SW 1271 (cell line): Measurements from ENCODE around the gene SIRPA.
A peak's percentile ranks its signal among the peaks of the same experiment; 100 is the strongest.

ENCODE experiments used
- DNase-seq, 2 experiments: peaks; one replicate each; lab custom pipeline; 2025; lab: John Stamatoyannopoulos, UW

The SIRPA gene

DNA sequence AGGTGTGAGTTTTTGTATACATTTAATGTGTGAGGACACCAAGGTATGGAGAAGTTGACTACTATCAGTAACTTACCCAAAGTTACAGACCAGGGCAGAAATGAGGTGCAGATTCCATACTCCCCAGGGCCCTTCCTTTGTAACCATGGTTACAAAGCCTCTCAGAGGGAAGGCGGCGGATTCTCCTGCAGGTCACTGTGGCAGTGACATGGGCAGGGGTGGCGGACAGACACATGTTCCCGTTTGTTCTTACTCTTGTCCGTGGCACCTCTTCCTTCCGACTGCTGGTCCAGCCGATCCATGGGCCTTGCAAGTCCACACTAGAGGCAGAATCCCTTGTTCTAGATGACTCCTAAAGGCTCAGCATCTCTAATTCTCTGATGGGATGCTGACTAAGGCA is 55.6 kb downstream of the SIRPA start:
- DNase-seq = no peak

DNA sequence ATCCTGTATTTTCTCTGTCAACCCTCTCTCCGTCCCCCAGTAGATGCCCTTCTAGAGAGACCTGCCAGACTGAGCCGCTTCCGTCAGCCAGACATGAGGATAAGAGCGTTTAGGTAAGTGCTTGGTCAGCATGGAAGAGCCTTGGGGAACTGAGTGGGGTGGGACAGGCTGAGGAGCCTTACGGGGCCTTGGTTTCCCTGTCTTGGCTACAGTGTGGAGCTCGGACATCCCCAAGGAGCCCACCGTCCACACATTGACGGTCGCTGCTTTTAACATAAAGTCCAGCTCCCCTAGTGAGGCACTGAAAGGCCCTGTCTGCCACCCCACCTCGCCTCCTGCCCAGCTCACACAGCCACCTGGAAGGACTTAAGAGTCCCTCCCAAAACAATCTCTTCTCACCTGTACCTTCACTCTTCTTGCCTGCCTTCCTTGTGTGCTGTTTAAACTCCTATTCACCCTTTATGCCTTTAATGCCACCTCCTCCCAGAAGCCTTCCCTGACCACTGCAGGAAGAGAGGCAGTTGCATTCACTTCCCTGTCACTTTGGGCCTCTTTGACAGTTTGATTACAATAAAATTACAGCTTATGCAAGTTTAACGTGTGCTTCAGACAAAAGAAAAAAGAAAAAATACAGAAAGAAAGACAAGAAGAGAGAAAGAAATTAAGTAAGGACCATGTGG is 56.4 kb downstream of the SIRPA start:
- DNase-seq = no peak

DNA sequence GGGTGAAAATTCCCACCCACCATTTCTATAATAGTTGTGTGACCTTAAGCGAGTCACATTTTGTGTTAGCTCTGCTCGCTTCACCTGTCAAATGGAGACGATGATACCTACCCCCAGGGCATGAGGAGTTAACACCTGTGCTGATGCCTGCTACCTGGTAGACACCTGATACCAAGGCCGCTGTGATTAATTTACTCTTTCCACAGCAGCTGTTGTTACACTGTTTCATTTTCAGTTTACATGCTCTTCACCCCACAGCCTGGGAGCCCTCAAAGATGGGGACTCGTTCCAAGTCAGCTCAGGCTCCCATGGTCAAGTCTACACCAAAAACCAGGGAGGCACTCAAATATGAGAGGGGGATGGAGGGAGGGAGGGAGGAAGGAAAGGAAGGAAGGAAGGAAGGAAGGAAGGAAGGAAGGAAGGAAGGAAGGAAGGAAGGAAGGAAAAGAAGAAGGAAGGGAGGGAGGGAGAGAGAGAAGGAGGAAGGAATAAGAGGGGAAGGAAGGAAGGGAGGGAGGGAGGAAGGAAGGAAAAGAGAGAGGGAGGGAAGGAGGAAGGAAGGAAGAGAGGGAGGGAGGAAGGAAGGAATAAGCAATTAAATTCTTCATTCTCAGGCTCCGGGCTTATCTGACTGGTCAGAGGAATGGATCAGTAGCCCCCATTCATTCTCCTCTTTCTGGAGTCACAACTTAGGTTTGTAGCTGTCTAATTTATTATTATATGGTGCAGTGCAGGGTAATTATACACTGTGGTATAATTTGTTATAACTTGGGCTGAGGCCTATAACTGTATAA is 57.7 kb downstream of the SIRPA start:
- no peak for DNase-seq

DNA sequence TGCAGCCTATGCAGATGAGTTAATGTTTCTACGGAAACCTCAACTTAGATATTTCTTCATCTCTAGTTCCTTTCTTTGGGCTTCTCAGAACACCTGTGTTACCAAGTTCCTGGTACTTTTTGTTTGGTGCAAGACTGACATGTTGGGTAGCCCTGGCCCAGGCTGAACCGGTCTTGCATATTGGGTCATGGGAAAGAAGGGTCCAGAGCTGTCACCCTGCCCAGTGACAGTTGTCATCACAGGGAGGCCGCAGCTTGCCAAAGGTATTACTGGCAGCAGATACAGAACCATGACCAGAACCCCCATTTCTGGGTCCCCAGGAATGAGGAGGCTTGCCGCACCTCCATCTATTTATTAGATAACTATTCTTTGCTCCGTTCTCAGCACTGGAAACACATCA is 58.4 kb downstream of the SIRPA start:
- DNase-seq = no peak

DNA sequence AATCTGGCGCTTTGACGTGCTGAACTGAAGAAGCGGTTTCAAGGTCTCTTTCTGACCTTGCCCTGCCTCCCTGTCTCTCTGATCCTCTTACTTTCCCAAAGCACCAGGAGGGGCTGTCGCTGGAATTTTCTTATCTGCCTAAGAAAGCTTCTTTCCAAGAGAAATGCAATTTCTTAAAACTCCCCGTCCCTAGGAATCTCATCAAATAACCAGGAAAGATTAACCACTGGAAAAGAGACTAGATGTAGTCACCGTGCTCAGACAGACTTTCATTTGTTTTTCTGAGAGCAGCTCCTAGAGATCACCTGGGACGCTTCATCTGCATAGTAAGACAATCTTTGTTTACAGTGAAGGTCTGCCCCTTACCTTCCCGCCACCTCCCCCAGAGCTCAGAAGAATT is 60.0 kb downstream of the SIRPA start:
- DNase-seq = no peak

DNA sequence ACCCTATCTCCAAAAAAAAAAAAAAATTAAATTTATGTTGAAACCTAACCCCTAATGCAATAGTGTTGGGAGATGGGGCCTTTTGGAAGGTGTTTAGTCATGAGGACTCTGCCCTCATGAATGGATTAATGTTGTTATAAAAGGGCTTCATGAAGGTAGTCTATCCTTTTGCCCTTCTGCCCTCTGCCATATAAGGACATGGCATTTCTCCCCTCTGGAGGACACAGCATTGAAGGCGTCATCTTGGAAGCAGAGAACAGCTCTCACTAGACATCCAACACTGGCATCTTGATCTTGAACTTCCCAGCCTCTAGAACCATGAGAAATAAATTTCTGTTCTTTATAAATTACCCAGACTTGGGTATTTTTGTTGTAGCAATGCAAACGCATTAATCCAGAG is 63.2 kb downstream of the SIRPA start:
- DNase-seq = no peak

DNA sequence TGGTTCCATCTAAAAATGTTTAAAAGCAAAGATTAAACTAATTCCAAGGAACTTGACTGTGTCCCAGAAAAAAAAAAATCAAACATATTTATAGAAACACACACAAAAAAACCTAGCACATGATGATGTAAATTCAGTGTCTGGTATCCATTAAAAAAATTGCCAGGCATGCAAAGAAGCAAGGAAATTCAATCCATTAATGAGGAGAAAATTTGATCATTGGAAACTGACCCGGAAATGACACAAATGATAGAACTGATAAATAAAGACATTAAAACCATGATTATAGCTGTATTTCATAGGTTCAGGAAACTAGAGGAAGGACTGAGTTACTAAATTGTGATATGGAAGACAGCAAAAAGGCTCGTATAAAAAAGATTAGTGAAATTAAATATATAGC is 63.9 kb downstream of the SIRPA start:
- DNase-seq = no peak

DNA sequence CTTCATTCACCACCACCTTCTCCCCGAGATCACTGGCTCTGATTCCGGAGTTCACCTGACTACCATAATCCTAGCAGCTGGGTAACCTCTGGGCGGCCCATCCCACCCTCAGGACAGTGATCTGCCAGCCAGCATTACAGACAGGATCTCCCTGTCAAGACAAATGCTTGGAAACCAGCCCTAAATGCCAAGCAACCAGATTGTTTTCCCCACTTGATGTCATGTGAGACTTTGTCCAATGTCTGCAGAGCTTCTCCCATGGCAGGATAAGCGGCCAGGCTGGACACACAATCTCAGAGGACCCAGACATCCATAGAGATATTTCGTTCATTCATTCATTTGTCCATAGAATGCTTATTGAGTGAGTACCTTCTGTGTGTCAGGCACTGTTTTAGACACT is 66.2 kb downstream of the SIRPA start:
- no peak for DNase-seq

DNA sequence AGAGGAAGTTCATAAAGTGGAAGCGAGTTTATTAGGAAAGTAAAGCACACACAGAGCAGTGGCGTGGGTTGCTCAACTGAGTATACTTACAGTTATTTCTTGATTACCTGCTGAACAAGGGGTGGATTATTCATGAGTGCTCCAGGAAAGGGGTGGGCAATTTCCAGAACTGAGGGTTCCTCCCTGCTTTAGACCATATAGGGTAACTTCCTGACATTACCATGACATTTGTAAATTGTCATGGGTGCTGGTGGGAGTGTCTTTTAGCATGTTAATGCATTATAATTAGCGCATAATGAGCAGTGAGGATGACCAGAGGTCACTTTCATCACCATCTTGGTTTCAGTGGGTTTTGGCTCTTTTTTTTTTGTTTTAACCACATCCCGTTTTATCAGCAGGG is 68.9 kb downstream of the SIRPA start:
- DNase-seq = no peak

DNA sequence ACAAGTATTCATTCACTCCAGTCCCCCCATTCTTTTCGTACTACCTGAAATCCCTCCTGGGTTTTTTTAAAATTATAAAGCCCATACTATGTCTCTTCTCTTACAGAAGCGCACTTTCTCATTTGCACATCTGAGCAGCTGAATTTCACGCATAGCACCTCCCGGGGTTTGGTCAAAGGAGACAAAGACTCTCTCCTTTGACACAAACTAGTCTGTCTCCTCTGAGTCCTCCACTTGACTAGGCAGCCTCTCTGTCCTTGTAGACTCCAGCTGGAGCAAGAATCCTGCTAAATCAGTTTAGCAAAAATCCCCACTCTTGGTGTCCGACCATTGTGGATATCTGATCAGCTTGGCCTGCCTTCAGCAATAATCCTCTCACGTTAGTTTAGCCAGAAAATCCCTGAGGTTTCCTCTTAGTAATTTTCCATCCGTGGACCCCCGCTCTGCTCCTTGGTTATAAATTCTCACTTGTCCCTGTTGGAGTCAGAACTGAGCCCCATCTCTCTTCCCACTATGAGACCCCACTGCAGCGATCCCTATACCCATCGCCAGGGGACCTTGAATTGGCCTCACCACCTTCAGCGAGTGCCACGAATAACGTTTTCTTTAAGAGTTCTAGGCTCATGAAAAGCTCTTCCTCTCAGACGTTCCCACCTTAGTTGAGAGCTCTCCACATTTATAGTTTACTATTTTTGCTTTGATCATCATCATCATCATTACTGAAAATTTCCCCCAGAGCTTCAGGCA is 69.6 kb downstream of the SIRPA start:
- no peak for DNase-seq

DNA sequence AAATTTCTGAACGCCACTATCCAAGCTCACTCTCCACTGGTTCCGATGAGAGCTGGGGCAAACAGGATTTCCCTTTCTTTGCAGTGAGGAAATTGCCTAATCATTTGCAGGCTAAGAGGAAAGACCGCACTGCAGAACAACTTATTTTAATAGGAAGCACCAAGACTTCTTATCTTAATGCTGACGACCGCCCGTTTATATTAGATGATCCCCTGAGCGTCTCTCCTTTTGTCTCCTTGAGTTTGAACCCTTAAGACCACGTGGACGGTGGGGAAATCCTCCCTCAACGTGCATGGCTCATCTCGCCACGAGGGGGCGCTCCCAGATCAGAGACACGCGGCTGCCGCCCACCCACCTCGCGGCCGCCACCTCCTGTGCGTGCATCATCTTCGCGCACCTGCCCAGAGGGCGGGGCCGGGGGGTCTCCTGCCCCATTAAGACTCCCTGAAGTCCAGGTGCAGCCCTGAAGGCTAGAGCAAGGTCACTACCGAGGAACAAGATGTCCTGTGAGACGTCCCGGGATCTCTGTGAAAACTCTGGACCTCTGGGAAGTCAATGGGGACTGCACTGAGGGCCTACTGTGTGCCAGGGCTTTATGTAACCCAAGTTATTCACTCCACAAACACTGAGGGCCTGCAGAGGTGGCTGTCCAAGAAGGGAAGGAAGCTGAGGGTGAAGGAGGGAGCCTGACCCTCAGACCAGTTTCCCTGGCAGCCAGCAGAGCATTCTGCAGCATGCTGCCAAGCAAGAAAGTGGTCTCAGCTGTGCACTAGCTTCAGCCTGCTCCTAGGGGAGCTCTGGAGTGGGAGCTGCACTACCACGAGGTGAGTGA is 70.5 kb downstream of the SIRPA start:
- peak in 1 of 2 experiments; percentile 54 for DNase-seq

DNA sequence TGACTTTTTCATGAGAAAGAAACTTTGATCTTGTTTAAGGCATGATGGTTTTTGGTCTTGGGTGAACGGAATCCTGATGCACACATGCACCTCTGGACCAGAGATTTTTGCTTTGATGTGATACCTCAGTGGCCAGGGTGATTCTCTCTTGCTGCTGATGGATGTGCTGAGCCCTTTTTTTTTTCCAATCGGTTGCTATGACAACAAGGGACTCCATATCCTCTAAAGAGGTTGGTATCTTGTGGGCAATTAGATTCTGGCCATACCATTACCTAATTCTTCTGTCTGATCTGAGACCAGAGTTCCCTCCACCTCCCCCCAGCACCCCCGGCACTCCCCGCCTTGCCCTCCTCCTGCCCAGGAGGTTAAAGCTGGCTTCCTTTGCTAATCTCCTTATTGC is 73.8 kb downstream of the SIRPA start:
- DNase-seq = no peak

DNA sequence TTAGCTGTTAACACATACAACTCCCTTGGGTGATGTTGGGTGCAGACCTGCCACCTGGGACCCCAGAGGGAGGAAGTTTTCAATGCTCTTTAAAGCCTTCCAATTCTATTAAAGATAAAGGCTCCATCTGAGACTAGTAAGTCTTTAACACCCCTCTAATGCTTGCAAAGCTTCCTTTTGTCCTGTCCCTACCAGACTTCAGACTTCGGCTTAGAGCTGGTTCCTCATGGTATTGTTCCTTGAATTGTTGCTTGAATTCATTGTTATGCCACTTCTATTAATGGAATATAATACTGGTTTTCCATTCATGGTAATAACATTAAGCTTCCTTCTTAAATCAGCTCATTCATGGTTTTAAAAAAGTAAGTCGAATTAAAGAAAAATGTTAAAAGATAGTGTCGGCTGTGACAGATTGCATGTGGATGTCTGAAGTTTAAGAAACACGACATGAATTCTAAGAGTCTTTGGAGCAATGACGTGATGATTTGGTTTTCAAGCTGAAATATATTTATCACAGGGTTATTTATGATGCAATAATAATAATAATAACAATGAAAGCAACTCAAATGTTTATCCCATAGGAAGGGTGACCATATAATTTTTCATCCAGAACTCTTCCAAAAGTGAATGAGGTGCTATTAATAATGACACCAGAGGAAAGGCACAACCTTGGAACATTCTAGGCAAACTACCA is 76.8 kb downstream of the SIRPA start:
- no peak for DNase-seq

DNA sequence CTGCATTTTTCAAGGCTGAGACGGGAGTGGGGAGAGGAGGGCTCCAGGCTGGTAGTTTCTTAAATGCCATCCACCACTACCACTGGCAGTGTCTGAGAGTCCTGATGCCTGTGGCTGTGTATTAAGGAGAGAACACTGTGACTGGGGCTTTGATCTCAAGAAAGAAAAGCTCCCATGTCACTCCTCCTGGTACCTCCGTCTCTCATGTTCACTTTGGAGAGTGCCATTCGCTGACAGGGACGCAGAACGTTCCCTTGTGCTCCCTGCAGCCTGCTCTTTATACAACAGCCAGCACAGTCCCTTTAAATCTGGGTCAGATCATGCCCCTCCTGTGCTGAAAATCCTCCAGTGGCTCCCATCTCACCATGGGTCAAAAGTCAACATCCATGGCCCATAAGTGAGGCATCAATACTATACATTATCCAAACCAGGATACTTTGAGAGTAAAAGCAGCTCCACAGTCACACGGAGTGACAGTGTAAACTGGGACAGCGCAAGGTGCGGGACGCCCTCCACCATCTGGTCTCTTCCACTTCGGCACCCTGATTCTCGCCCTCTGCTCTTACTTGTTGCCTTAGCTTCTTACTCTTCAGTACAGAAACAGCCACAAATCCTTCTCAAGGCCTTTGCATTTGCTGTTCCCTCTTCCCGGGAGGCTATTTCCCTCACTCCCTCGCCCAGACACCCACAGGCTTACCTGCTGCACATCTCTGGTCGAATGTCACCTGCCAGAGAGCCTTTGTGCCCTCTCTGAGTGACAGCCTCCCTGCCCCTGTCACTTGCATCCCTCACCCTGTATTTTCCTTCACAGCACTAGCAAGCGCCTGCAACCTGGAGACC is 78.6 kb downstream of the SIRPA start:
- no peak for DNase-seq

DNA sequence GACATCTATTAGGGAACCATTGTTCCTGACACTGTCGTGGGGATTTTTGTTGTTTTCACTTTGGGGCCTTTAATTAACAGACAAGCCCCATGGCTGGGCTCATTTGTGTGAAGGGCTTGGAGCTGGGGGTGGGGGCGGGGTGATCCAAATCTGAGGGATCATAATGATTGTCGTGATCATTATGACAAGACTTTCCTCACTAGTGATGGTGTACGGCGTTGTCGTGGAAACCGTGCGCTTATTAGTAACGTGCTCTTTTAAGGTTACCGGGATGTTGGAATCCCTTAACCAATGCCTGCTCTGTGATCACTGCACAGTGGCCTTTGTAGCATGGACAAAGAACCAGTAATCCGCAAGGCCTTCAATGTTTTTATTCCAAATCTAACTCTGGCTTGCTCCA is 80.1 kb downstream of the SIRPA start:
- no peak for DNase-seq

DNA sequence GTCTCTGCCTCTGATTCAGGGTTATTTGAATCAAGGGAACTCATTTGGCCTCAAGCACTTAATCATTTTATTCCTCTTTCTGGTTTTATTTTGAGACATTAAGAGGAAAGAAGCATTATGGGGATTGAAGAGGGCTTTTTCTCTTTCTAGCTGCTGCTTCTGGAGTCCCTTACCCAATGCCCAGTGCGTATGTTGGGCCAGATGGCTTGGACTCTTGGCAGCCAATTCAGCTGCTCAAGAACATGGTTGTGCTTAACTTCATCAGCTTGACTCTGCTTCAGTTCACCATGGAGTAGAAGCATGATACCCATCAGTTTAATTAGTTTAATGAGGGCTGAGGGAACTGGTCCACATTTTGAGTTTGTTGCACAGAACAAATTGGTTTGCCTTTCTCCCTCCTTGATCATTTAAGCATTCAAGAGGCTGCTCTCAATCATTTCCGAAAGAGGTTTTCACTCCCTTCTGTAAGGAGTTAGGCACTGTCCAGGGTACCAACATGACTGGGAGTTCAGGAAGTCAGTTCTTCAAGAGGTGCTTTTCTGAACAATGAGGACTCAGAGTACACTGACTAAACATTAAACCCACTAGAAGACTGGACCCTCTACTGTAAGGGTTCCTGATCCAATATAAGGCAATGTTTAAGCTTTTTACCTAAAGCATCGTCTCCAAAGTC is 84.0 kb downstream of the SIRPA start:
- no peak for DNase-seq

DNA sequence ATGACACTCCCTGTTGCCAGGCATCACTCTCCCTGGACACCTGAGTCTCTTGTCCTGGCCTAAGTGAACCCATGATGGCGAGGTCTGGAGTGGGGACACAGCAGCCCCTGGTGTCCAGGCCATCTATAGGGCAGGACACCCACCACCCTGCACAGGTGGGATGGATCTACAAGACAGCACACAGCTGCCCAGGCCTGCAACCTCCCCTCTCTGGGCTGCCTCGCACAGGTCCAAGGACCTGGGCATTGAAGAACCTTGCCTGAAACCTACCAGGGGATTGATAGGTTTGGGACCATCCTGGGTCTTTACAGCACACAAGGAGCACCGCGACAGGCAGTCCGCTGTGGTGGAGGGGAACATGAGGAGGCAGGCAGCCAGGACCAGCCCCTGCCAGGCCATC is 87.5 kb downstream of the SIRPA start:
- no peak for DNase-seq

DNA sequence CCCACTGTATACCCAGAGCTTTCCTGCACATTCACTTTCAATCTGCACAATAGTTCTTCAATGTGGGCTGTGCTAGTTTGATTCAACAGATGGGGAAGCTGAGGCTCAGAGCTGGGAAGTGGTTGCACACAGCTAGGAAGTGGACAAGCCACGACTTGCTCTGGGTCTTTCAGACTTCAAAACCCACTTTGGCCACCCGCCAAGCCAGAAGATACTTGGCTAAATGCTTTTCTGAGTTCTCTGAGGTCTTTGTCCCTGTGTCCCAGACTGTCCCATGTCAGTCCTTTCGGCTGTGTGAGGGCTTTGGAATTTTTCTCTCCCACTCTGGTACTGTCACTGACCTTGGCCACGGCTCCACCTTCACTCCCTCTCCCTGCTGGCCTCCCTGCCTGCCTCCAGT is 88.1 kb downstream of the SIRPA start:
- DNase-seq = no peak

DNA sequence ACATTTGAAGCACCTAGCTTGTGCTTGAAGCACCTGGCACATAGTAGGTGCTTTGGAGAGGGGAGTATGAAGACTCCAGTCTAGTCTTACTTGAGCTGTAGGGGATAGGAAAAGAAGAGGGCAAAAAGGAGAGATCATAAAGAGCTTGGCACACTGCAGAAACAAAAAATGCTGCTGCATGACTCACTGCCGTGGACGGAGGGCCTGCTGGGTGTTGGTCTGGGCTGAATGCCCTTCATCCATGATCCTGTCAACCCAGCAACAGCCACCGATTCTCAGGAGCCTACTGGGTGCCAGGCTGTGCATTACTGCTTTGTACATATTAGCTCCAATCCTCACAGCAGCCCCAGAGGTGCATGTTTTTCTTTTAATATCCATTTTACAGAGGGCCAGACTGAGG is 92.6 kb downstream of the SIRPA start:
- no peak for DNase-seq
